HG03039 (cell line): Measurements from ENCODE around the gene CRP.
"Not testable (repeated sequence)": the region's sequence is repeated elsewhere in the genome, so short reads cannot be mapped to it uniquely, and the experiment has no call there.

Experiments used
- ATAC-seq: cut with Tn5 transposase; IDR thresholded peaks from one replicate; pipeline ENCODE4 v1.9.1; 2021; ENCODE audit warnings: mild to moderate bottlenecking, moderate library complexity; ENCODE audit not compliant: unreplicated experiment

Gene CRP

DNA sequence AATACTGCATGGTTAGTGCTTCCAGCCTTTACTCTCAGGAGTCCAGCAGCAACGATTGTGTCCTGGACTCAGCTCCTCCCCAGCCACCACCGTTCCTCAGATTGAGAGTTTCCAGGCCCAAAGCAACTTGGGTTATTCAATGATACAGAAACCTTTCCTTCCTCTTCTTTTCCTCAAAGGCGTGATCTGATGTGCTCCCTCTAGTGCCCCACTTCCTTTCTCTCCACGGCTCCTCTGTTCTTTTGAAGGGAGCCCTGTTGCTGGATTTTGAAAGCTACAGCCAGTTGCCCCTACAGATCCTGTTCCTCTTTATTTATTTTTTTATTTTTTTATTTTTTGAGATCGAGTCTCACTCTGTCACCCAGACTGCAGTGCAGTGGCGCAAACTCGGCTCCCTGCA, 14.1 kb downstream of the CRP start:
- no peak for ATAC-seq

DNA sequence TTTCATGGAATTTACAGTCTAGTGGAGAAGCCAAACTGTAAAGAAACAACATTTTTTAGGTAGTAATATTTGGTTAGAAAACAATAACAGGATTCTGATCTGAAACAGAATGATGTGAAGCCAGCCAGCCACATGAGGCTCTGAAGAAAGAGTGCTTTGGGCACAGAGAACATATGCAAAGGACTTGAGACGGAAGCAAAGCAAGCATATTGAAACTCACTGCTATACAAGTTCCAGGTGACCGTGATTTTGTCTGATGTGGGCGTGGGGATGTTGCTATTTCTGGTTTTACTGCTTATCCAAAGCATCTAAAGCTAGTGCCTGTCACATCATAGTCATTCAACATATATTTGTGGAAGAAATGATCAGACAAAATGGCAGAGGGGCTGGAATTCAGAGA, 14.7 kb downstream of the CRP start:
- no peak for ATAC-seq

DNA sequence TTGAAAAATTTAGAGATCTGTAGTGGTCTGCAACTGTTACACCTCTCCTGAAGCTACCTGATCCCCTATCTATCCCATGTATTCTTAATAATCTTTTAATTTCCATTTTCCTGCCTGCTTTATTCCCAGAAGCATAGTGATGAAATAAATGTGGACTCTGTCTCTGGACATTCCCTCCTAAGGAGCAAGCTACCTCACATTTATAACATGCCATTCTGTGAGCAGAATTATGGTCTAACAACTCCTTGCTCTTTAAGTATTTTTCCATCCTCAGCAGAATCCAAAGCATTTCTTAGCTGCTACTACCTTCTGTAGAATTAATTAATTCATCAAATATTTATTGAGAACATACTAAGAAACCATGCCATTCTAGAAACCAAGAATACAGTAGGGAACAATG, 15.1 kb downstream of the CRP start:
- no peak for ATAC-seq

DNA sequence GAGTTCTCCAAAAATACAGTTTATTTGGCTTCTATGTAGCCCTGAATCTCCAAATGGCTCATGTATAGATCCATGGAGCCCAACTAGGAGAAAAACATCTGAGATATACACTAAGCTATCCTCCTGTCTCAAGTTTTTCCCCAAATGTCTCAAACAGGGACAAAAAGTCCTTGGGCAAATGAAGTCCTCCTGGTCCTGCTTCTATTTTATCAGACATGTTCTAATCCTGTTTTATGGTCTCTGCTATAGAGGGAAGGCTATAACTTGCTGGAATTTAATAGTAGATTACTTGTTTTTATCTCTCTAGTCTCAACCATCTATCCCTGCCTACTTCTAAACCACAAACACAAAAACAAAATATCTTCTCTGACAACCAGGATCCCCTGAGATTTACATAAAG, 26.9 kb downstream of the CRP start:
- no peak for ATAC-seq

DNA sequence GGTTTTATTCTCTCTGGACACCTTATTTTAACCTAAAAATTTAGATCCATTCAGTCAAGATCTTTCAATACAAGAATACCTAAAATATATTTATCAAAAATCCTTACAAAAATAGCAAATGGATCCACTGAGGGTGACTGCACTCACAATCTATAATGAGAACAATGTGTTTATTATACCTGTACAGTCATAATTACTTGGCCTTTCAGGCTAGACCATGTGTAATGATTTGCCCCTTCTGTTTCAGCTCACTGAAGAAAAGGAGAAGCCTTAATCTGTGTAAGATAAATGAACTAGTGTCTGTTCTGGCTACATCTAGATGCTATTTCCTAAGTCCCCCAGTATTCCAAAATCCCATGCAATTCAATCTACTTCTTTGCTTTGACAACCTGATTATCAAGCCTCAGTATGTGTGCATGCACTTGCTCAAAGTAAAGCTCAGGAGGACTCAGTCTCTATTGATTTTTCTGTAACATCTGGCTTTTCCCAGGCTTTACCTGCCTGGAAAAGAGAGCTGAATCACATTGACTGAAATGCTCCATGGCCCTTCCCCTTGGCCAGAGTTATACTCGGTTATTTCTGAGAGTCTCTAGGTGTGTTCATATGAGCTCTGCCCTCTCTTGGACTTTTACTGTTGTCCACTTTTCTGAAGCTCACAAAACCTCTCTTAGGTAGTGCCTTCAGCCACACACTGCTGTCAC, 27.6 kb downstream of the CRP start:
- no peak for ATAC-seq

DNA sequence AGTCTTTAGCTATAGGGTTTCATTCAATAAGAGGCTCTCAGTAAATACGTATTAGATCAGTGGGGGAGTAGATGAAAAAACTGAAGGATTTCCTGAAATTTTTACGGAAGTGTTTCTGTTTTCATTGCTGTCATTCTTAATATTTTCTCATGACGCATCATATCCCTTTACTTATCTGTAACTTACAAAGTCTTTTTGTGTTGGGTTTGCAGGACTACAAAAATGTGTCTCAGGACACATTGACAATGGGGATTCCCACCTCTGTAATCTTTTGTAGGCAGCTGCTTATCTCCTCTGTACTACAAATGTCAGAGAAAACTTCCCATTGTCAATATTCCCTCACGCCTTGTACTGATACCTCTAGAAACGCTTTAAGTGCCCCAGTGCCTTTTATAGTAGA, 35.5 kb downstream of the CRP start:
- ATAC-seq, result no peak

DNA sequence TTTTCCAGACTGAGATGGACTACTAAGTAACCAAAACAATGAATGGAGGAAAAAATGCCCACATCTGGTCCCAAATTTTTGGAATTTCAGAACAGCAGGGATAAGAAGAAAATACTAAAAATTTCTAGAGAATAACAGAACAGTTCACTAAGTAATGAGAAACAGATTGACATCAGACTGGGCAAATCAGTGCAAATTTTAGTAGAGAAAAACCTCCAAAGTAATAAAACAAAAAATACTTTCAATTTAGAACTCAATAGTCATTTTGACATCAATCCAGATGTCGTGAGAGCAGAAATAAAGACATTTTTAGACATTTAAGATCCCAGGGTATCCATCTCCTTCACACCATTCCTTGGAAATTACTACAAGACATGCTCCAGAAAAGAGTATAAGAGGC, 39.3 kb downstream of the CRP start:
- ATAC-seq, result no peak

DNA sequence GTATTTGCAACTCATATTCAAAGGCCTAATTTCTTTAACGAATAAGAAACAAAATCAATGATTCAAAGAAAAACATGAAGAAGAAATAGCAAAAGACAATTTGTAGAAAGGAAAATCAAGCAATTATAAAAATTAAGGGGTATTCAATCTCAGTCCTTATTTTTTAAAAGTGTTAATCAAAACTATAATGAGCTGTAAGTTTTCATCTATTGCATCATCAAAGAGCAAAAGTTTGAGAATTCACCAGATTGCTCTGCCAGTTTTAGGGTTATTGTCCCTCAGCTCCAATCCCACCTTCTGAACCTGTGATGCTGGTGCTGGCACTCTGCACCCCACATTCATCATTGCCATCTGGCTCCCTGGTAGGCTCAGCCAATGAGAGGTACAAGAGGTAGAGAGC, 42.0 kb downstream of the CRP start:
- ATAC-seq, result not testable (repeated sequence)

DNA sequence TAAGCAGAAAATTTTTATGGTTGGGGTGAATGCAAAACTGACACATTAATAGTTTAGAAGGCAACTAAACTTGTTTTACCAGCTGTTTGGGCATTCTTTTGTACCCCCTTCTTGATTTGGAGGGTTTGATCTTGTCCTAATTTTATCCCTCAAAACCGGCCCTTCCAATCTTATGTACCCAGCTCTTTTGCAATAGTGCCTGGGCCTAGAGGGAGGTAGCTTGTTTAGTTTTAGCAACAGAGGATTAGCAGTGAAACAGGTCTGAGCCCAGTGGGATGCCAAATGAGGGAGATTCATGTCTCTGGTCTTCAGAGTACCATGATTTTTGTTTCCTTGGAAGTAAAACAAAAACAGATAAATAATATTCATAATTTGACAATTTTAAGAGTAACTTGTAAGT, 45.1 kb downstream of the CRP start:
- ATAC-seq, result no peak

DNA sequence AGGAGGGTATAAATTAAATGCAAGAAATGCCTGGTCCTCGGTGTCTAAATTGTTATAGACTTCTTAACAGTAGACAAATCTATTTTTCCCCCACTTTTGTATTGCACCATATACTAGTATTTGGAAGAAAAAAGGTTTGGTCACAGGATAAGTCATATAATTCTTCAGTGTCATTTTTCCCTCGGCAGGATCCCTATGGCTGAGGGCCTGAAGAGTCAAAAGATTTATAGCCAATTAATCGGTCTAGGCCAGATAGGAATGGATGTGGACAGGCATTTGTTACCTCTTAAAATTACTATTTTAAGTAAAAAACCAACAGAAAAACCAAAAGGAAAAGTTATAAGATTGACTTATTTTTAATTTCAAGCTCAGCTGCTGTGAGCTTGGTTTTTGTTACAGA, 45.6 kb downstream of the CRP start:
- ATAC-seq, result no peak

DNA sequence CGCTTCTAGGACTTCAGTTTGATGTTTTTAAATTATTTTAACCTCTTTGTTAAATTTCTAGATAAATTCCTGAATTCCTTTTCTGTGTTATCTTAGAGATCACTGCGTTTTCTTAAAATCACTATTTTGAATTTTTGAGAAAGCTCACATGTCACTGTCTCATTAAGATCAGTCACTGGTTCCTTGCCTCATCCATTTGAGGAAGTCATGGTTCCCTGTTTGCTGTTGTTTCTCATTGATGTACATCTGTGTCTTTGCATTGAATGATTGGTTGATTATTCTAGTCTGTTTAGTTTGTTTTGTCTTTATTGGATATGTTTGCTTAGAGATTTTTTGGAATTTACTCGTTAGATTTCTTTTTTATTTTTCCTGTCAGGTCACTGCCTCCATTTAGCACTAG, 50.1 kb downstream of the CRP start:
- no peak for ATAC-seq

DNA sequence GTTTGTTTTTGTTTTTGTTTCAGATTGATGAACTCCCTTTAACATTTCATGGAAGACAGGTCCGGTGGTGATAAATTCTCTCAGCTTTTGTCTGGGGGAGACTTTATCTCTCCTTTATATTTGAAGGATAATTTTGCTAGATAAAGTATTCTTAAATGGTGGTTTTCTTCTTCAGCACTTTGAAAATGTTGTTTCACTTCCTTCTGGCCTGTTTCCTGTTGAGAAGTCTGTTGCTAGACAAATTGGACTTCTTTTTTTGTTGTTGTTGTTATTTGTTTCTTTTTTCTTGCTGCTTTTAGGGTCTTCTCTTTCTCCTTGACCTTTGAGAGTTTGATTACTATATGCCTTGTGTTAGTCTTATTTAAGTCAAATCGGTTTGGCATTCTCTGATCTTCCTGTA, 50.8 kb downstream of the CRP start:
- ATAC-seq, result no peak
